HL-60 (cell line): ENCODE measurements around the gene PTDSS2.

ENCODE experiments used
- DNase-seq, 2 experiments: peaks; one replicate each; pipeline ENCODE4 v3.0.0-alpha.2; 2010 to 2020; ENCODE audit warnings: low read depth in 1 of 2, low spot score in 1 of 2
- H3K27ac ChIP-seq: fragments of 250-450 bp; sonication (Bioruptor Pico); replicated peaks from 2 replicates; pipeline ENCODE4 v1.5.1; 2020; ENCODE audit warnings: mild to moderate bottlenecking, moderate library complexity
- H3K27me3 ChIP-seq: fragments of 250-450 bp; sonication (Bioruptor Pico); 2 replicates; pipeline ENCODE4 v1.5.1; 2021; ENCODE audit warnings: mild to moderate bottlenecking, moderate library complexity; ENCODE audit not compliant: insufficient read depth, poor library complexity, severe bottlenecking
- H3K4me3 ChIP-seq: replicated peaks from 2 replicates; pipeline ENCODE4 v1.5.1; 2011; ENCODE audit warnings: mild to moderate bottlenecking, control low read depth, low read length; ENCODE audit not compliant: insufficient read depth
- GABPA ChIP-seq: IDR thresholded peaks from 2 replicates; pipeline ENCODE4 v1.6.1; 2012; ENCODE audit warnings: low read depth
- POLR2AphosphoS5 ChIP-seq: IDR thresholded peaks from 2 replicates; pipeline ENCODE4 v1.6.1; 2012; ENCODE audit warnings: low read depth
- REST ChIP-seq: IDR thresholded peaks from 2 replicates; pipeline ENCODE4 v1.6.1; 2012; ENCODE audit warnings: low read depth; ENCODE audit not compliant: insufficient replicate concordance
- SPI1 ChIP-seq: IDR thresholded peaks from 2 replicates; pipeline ENCODE4 v1.6.1; 2012; ENCODE audit warnings: low read depth, mild to moderate bottlenecking, borderline replicate concordance
- TF ChIP-seq, protein P1 (sequence below): IDR thresholded peaks from one replicate; pipeline ENCODE4 v1.5.1; 2011; ENCODE audit warnings: low read length, control low read depth, inconsistent platforms; ENCODE audit not compliant: insufficient read depth

Gene PTDSS2

GRCh38 chr11:498297-499181, 48.5 kb downstream of the PTDSS2 start:
- no peaks in the 10 kb centered on the region for H3K27me3 ChIP-seq
- TF ChIP-seq GABPA (no peak), POLR2AphosphoS5 (no peak), REST (no peak), SPI1 (no peak)
- TF ChIP-seq, protein P1, sequence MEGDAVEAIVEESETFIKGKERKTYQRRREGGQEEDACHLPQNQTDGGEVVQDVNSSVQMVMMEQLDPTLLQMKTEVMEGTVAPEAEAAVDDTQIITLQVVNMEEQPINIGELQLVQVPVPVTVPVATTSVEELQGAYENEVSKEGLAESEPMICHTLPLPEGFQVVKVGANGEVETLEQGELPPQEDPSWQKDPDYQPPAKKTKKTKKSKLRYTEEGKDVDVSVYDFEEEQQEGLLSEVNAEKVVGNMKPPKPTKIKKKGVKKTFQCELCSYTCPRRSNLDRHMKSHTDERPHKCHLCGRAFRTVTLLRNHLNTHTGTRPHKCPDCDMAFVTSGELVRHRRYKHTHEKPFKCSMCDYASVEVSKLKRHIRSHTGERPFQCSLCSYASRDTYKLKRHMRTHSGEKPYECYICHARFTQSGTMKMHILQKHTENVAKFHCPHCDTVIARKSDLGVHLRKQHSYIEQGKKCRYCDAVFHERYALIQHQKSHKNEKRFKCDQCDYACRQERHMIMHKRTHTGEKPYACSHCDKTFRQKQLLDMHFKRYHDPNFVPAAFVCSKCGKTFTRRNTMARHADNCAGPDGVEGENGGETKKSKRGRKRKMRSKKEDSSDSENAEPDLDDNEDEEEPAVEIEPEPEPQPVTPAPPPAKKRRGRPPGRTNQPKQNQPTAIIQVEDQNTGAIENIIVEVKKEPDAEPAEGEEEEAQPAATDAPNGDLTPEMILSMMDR: no peak
- no peak overlapping the region for H3K4me3 ChIP-seq
- DNase-seq: no peak
- no peak overlapping the region for H3K27ac ChIP-seq

- TF ChIP-seq SPI1 (no peak), POLR2AphosphoS5 (no peak), REST (no peak)
These were observed 49.4 kb downstream of the PTDSS2 start for GRCh38 chr11:499201-500076.

GRCh38 chr11:501001-501682, 51.1 kb downstream of the PTDSS2 start:
- no peaks in the 10 kb centered on the region for H3K27me3 ChIP-seq
- H3K4me3 ChIP-seq: no peak overlapping the region
- TF ChIP-seq POLR2AphosphoS5 (no peak; the same call in 1 of the 2 replicates), SPI1 (no peak), REST (no peak), GABPA (no peak)
- TF ChIP-seq, protein P1: no peak
- peak overlapping the region; percentile 100 for H3K27ac ChIP-seq
- no peak for DNase-seq

More at GRCh38 chr11:499201-500076, 49.4 kb downstream of the PTDSS2 start:
- H3K27ac ChIP-seq: no peak overlapping the region
- DNase-seq: no peak
- no peaks in the 10 kb centered on the region for H3K27me3 ChIP-seq
- no peak overlapping the region for H3K4me3 ChIP-seq
